ENCODE measurements around the gene DNAJC16.
"Not testable (repeated sequence)": the region's sequence is repeated elsewhere in the genome, so short reads cannot be mapped to it uniquely, and the experiment has no call there.

DNAJC16 gene

DNA sequence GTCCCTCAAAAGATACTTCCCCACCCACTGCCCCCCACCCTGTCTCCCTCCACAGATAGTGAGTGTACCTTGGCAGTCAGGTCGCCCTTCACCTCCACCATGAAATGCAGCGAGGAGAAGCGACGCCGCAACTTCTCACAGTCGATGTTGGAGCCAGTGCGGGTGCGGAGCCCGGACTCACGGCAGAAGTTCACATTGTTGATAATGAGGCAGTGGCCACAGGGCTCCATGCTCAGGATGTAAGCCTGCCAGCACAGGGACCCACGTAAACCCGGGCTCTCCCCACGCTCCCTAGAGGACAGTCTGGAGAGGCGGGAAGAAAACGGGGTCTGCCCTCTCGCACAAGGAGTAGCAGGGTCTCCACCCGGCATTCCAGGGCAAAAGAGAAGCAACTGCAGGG is 19.8 kb upstream of the DNAJC16 start:
- Histone ChIP-seq H3K9me3 (ENCODE audit: control insufficient read depth in 1 of 2, low read length in 2 of 2) (no peaks in the 10 kb centered on the region), H3K27me3 (ENCODE audit: control insufficient read depth in 1 of 2, insufficient read depth in 2 of 2, low read length in 2 of 2) (no peaks in the 10 kb centered on the region), H3K9ac (ENCODE audit: low read depth in 1 of 2, low read length in 2 of 2) (no peak overlapping the region), H3K4me1 (ENCODE audit: control insufficient read depth in 1 of 2, insufficient read depth in 2 of 2, low read length in 2 of 2) (no peaks in the 10 kb centered on the region), H3K36me3 (ENCODE audit: control insufficient read depth in 1 of 2, insufficient read depth in 2 of 2, low read length in 2 of 2) (peaks cover 14 to 36% of the 10 kb centered on the region in 2 donors), H3K4me3 (ENCODE audit: low read depth in 1 of 2, low read length in 2 of 2) (no peak overlapping the region), H3K27ac (ENCODE audit: low read depth, low read length) (no peak overlapping the region)

DNA sequence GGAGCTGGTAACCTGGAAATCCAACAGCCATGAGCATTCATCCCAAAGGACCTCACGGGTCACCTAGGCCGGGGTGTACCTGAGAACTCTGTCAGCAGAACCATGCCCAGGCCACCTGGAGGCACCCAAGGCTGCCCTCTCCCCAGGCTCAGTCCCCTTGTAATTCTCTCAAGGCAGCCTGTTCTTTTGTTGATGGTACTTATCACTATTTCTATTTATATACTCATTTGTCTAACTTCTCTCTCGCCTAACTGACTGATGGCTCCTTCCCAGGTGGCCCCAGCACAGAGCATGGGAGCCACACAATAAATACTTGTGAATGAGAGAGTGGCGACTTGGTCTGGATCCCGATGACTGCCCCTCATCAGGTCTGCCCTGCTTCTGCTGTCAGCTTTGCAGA is 19.4 kb upstream of the DNAJC16 start:
- Histone ChIP-seq H3K4me1 (ENCODE audit: control insufficient read depth in 1 of 2, insufficient read depth in 2 of 2, low read length in 2 of 2) (no peaks in the 10 kb centered on the region), H3K27me3 (ENCODE audit: control insufficient read depth in 1 of 2, insufficient read depth in 2 of 2, low read length in 2 of 2) (no peaks in the 10 kb centered on the region), H3K27ac (ENCODE audit: low read depth, low read length) (no peak overlapping the region), H3K9me3 (ENCODE audit: control insufficient read depth in 1 of 2, low read length in 2 of 2) (no peaks in the 10 kb centered on the region), H3K4me3 (ENCODE audit: low read depth in 1 of 2, low read length in 2 of 2) (no peak overlapping the region), H3K36me3 (ENCODE audit: control insufficient read depth in 1 of 2, insufficient read depth in 2 of 2, low read length in 2 of 2) (peaks cover 14 to 39% of the 10 kb centered on the region in 2 donors), H3K9ac (ENCODE audit: low read depth in 1 of 2, low read length in 2 of 2) (no peak overlapping the region)

DNA sequence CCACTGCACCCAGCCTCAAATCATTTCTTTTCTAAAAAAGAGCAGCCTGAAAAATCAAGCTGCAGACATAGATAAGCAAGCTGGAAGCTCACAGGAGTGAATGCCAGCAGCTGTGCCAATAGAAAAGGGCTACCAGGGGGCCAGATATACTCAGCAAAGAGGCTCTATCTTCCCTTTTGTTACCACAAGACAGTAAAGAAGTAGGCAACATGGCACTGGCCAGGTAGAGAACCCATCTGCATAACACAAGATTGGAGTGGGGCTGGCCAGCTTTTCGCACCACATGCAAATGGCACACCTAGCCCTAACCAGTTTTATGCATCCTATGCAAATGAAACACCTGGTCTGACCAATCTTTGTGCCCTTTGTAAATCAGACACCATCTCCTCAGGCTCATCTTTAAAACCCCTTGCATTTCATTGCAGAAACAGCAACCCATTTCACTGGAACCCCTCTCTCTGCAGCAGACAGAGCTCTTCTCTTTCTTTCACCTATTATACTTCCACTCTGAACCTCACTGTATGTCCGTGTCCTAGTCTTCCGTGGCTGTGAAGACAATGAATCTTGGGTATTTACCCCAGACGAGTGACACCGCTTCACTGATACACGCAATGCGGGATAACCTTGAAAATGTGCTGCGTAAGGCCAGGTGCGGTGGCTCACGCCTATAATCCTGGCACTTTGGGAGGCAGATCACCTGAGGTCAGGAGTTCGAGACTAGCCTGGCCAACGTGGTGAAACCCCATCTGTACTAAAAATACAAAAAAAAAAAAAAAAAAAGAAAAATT is 17.8 kb upstream of the DNAJC16 start:
- Histone ChIP-seq H3K36me3 (ENCODE audit: control insufficient read depth in 1 of 2, insufficient read depth in 2 of 2, low read length in 2 of 2) (peaks cover 8 to 34% of the 10 kb centered on the region in 2 donors), H3K27me3 (ENCODE audit: control insufficient read depth in 1 of 2, insufficient read depth in 2 of 2, low read length in 2 of 2) (no peaks in the 10 kb centered on the region), H3K27ac (ENCODE audit: low read depth, low read length) (no peak overlapping the region), H3K4me1 (ENCODE audit: control insufficient read depth in 1 of 2, insufficient read depth in 2 of 2, low read length in 2 of 2) (no peaks in the 10 kb centered on the region), H3K9ac (ENCODE audit: low read depth in 1 of 2, low read length in 2 of 2) (no peak overlapping the region), H3K4me3 (ENCODE audit: low read depth in 1 of 2, low read length in 2 of 2) (no peak overlapping the region), H3K9me3 (ENCODE audit: control insufficient read depth in 1 of 2, low read length in 2 of 2) (no peaks in the 10 kb centered on the region)

DNA sequence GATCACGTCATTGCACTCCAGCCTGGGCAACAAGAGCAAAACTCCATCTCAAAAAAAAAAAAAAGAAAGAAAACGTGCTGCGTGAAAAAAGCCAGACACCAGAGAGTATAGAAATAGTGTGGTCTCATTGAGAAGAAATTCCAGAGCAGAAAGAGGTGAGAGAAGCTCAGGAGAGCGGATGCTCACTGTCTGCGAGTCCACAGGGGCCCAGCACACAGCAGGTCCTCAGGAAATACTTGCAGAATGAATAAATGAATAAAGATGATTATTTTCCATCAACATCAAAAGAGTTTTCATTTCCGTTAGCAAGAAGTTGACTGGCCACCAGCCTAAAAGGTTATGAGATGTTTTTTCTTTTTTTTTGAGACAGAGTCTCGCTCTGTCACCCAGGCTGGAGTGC is 17.1 kb upstream of the DNAJC16 start:
- no peak overlapping the region for H3K4me3 ChIP-seq (ENCODE audit: low read depth in 1 of 2, low read length in 2 of 2)
- no peaks in the 10 kb centered on the region for H3K27me3 ChIP-seq (ENCODE audit: control insufficient read depth in 1 of 2, insufficient read depth in 2 of 2, low read length in 2 of 2)
- peaks cover 8 to 35% of the 10 kb centered on the region in 2 donors for H3K36me3 ChIP-seq (ENCODE audit: control insufficient read depth in 1 of 2, insufficient read depth in 2 of 2, low read length in 2 of 2)
- no peaks in the 10 kb centered on the region for H3K4me1 ChIP-seq (ENCODE audit: control insufficient read depth in 1 of 2, insufficient read depth in 2 of 2, low read length in 2 of 2)
- H3K9me3 ChIP-seq (ENCODE audit: control insufficient read depth in 1 of 2, low read length in 2 of 2): no peaks in the 10 kb centered on the region
- H3K9ac ChIP-seq (ENCODE audit: low read depth in 1 of 2, low read length in 2 of 2): no peak overlapping the region
- no peak overlapping the region for H3K27ac ChIP-seq (ENCODE audit: low read depth, low read length)

DNA sequence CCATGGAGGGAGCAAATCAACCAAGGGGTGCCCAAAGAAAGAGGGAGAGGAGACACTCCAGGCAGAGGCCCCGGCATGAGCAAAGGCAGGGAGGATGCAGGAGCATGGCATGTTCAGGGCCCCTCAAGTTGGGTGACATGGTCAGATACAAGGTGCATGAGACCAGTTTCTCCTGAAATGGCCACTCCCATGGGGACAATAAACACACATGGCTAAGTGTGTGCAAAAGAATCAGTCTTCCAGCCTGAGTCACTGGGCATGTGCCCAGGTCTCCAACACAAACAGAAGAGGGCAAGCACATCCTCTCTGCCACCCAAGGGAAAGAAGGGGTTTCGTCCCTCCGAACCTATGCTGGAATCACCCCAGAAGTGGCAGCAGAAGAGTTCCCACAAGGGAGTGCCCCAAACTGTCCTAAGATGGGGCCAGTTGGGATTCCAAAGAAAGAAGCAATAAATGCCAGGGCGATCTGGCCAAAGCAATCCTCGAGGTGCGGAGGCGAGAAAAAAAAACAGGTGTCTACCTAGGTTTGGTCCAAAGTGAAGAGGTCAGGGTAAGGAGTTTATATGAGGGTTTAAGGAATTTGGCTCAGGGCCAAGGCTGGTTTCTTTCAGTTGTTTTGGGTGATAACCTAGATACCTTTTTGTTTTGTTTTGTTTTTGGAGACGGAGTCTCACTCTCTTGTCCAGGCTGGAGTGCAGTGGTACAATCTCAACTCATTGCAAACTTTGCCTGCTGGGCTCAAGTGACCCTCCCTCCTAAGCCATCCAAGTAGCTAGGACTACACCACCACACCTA is 15.8 kb upstream of the DNAJC16 start:
- Histone ChIP-seq H3K27me3 (ENCODE audit: control insufficient read depth in 1 of 2, insufficient read depth in 2 of 2, low read length in 2 of 2) (no peaks in the 10 kb centered on the region), H3K9me3 (ENCODE audit: control insufficient read depth in 1 of 2, low read length in 2 of 2) (no peaks in the 10 kb centered on the region), H3K9ac (ENCODE audit: low read depth in 1 of 2, low read length in 2 of 2) (no peak overlapping the region), H3K36me3 (ENCODE audit: control insufficient read depth in 1 of 2, insufficient read depth in 2 of 2, low read length in 2 of 2) (peaks cover 8 to 30% of the 10 kb centered on the region in 2 donors), H3K4me3 (ENCODE audit: low read depth in 1 of 2, low read length in 2 of 2) (no peak overlapping the region), H3K4me1 (ENCODE audit: control insufficient read depth in 1 of 2, insufficient read depth in 2 of 2, low read length in 2 of 2) (peaks cover 3 to 5% of the 10 kb centered on the region in 2 donors), H3K27ac (ENCODE audit: low read depth, low read length) (no peak overlapping the region)

DNA sequence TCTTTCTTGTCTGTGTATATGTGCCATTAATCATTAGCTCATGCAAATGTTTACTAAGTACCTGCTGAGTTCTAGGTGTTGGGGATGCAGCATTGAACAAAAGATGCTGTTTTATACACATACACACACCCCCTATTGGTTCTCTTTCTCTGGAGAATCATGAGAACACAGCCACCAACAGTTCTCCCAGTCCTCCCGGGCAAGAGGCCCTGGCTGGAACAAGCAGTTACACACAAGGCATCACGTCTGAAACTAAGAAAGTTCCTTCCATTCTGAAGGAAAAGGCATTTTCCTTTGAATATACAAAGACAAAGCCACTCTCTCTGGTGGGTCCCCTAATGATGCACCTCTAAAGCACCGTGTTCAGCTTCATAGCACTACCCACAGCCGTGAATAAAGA is 13.5 kb upstream of the DNAJC16 start:
- no peak overlapping the region for H3K9ac ChIP-seq (ENCODE audit: low read depth in 1 of 2, low read length in 2 of 2)
- H3K27ac ChIP-seq (ENCODE audit: low read depth, low read length): no peak overlapping the region
- no peaks in the 10 kb centered on the region for H3K9me3 ChIP-seq (ENCODE audit: control insufficient read depth in 1 of 2, low read length in 2 of 2)
- H3K27me3 ChIP-seq (ENCODE audit: control insufficient read depth in 1 of 2, insufficient read depth in 2 of 2, low read length in 2 of 2): no peaks in the 10 kb centered on the region
- no peak overlapping the region for H3K4me3 ChIP-seq (ENCODE audit: low read depth in 1 of 2, low read length in 2 of 2)
- H3K4me1 ChIP-seq (ENCODE audit: control insufficient read depth in 1 of 2, insufficient read depth in 2 of 2, low read length in 2 of 2): peaks cover 3 to 5% of the 10 kb centered on the region in 2 donors
- peaks cover 5 to 30% of the 10 kb centered on the region in 2 donors for H3K36me3 ChIP-seq (ENCODE audit: control insufficient read depth in 1 of 2, insufficient read depth in 2 of 2, low read length in 2 of 2)

DNA sequence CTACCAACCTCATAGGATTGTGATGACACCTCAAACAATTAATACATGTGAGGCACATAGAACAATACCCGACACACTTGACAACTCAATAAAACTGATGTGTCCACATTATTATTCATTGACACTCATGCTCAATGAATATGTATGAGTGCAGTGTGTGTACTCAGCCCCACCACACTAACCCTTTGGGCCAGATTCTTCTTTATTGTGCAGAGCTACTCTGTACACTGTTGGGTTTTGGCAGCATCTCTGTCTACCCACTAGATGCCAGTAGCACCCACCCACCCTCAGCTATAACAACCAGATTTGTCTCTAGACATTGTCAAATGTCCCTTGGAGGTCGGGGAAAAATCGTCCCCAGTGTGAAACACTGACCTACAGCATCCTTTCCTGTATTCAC is 12.7 kb upstream of the DNAJC16 start:
- H3K27me3 ChIP-seq (ENCODE audit: control insufficient read depth in 1 of 2, insufficient read depth in 2 of 2, low read length in 2 of 2): no peaks in the 10 kb centered on the region
- H3K9ac ChIP-seq (ENCODE audit: low read depth in 1 of 2, low read length in 2 of 2): no peak overlapping the region
- H3K9me3 ChIP-seq (ENCODE audit: control insufficient read depth in 1 of 2, low read length in 2 of 2): no peaks in the 10 kb centered on the region
- H3K27ac ChIP-seq (ENCODE audit: low read depth, low read length): no peak overlapping the region
- H3K36me3 ChIP-seq (ENCODE audit: control insufficient read depth in 1 of 2, insufficient read depth in 2 of 2, low read length in 2 of 2): peaks cover 5 to 33% of the 10 kb centered on the region in 2 donors
- H3K4me3 ChIP-seq (ENCODE audit: low read depth in 1 of 2, low read length in 2 of 2): no peak overlapping the region
- peaks cover 3 to 5% of the 10 kb centered on the region in 2 donors for H3K4me1 ChIP-seq (ENCODE audit: control insufficient read depth in 1 of 2, insufficient read depth in 2 of 2, low read length in 2 of 2)

DNA sequence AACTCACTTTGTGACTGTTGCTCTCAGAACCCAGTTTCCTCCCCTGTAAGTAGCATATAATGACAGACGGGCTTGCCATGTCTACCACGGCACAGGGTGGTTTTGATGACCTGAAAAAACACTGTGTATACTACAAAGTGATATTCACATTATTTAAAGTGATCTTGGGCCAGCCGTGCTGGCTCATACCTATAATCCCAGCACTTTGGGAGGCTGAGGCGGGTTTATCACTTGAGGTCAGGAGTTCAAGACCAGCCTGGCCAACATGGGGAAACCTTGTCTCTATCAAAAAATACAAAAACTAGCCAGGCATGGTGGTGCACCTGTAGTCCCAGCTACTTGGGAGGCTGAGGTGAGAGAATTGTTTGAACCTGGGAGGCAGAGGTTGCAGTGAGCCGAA is 12.1 kb upstream of the DNAJC16 start:
- peaks cover 5 to 33% of the 10 kb centered on the region in 2 donors for H3K36me3 ChIP-seq (ENCODE audit: control insufficient read depth in 1 of 2, insufficient read depth in 2 of 2, low read length in 2 of 2)
- H3K4me3 ChIP-seq (ENCODE audit: low read depth in 1 of 2, low read length in 2 of 2); H3K4me1 ChIP-seq (ENCODE audit: control insufficient read depth in 1 of 2, insufficient read depth in 2 of 2, low read length in 2 of 2); H3K27me3 ChIP-seq (ENCODE audit: control insufficient read depth in 1 of 2, insufficient read depth in 2 of 2, low read length in 2 of 2); H3K9ac ChIP-seq (ENCODE audit: low read depth in 1 of 2, low read length in 2 of 2); H3K27ac ChIP-seq (ENCODE audit: low read depth, low read length); H3K9me3 ChIP-seq (ENCODE audit: control insufficient read depth in 1 of 2, low read length in 2 of 2): not testable (repeated sequence)

DNA sequence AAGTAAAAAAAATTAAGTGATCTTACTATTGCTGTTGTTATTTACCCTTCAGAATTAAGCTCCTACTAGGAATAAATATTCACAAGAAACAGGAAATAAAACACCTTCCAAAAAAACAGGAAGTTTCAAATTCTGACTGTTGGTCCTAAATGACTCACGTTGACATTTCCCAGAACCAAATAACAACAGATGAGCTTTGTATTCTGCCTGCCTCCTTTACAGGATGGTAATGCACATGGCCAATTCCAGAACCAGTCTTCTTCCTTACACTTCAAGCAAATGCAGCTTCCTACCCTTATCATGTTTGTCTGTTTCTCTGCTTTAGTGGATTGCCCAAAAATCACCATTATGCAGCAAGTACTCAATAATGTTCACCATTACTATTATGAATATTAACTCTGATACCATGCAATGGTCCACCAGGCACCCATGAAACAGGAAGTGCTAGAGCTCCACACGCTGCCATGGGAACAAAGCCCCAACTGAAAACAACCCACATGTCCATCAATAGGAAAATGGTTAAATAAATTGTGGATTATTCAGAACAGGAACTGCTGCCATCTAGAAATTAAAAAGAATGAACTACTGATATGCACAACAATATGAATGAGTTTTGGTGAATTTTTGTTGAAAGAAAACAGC is 11.5 kb upstream of the DNAJC16 start:
- no peak overlapping the region for H3K9ac ChIP-seq (ENCODE audit: low read depth in 1 of 2, low read length in 2 of 2)
- peaks cover 5 to 33% of the 10 kb centered on the region in 2 donors for H3K36me3 ChIP-seq (ENCODE audit: control insufficient read depth in 1 of 2, insufficient read depth in 2 of 2, low read length in 2 of 2)
- no peaks in the 10 kb centered on the region for H3K9me3 ChIP-seq (ENCODE audit: control insufficient read depth in 1 of 2, low read length in 2 of 2)
- no peak overlapping the region for H3K4me3 ChIP-seq (ENCODE audit: low read depth in 1 of 2, low read length in 2 of 2)
- H3K4me1 ChIP-seq (ENCODE audit: control insufficient read depth in 1 of 2, insufficient read depth in 2 of 2, low read length in 2 of 2): peaks cover 3 to 5% of the 10 kb centered on the region in 2 donors
- H3K27me3 ChIP-seq (ENCODE audit: control insufficient read depth in 1 of 2, insufficient read depth in 2 of 2, low read length in 2 of 2): no peaks in the 10 kb centered on the region
- H3K27ac ChIP-seq (ENCODE audit: low read depth, low read length): no peak overlapping the region

DNA sequence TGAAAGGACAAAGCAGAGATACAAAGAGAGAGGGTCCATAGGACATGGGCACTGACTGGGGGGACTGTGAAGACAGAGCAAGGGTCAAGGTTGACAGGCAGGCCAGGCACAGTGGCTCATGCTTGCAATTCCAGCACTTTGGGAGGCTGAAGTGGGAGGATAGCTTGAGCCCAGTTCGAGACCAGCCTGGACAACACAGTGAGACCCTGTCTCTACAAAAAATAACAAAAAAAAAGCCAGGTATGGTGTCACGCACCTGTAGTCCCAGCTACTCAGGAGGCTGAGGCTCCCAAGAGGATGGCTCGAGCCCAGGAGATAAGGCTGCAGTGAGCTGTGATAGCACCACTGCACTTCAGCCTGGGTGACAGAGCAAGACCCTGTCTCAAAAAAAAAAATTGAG is 7.0 kb upstream of the DNAJC16 start:
- Histone ChIP-seq H3K27me3 (ENCODE audit: control insufficient read depth in 1 of 2, insufficient read depth in 2 of 2, low read length in 2 of 2) (no peaks in the 10 kb centered on the region), H3K27ac (ENCODE audit: low read depth, low read length) (no peak overlapping the region), H3K9ac (ENCODE audit: low read depth in 1 of 2, low read length in 2 of 2) (no peak overlapping the region), H3K4me3 (ENCODE audit: low read depth in 1 of 2, low read length in 2 of 2) (no peak overlapping the region), H3K36me3 (ENCODE audit: control insufficient read depth in 1 of 2, insufficient read depth in 2 of 2, low read length in 2 of 2) (peaks cover 5 to 16% of the 10 kb centered on the region in 2 donors), H3K9me3 (ENCODE audit: control insufficient read depth in 1 of 2, low read length in 2 of 2) (no peaks in the 10 kb centered on the region), H3K4me1 (ENCODE audit: control insufficient read depth in 1 of 2, insufficient read depth in 2 of 2, low read length in 2 of 2) (peaks cover 5 to 12% of the 10 kb centered on the region in 2 donors)

Measured in duodenal mucosa (tissue), 2 donors.